HepG2 (cell line): Measurements from ENCODE around the gene SRSF2. TPM values are rescaled to one million over a fixed set of nuclear protein-coding genes. Genes with fewer than 3 reads are reported as not detected.

Experiments
- GZF1 ChIP-seq: sonication (generic); formaldehyde crosslinking; IDR thresholded peaks from 2 replicates; pipeline ENCODE4 v1.5.1; 2020; ENCODE audit warnings: mild to moderate bottlenecking, missing genetic modification reagents
- HNF1A ChIP-seq, 2 experiments: sonication (generic) in 1 of 2; formaldehyde crosslinking in 1 of 2; IDR thresholded peaks; 2 replicates each; pipeline versions ENCODE4 v1.4.0 to v1.6.1; 2016 to 2020; ENCODE audit warnings: borderline replicate concordance in 1 of 2, low read depth in 1 of 2, mild to moderate bottlenecking in 1 of 2, missing genetic modification reagents in 1 of 2
- HOXD1 ChIP-seq: sonication (generic); formaldehyde crosslinking; IDR thresholded peaks from 2 replicates; pipeline ENCODE4 v1.5.0; 2020; ENCODE audit warnings: missing genetic modification reagents
- KDM3A ChIP-seq: IDR thresholded peaks from 2 replicates; pipeline ENCODE4 v1.6.1; 2018; ENCODE audit warnings: low read depth, missing compliant biosample characterization
- NR3C1 ChIP-seq: sonication (generic); formaldehyde crosslinking; IDR thresholded peaks from 2 replicates; pipeline ENCODE4 v1.4.0; 2020; ENCODE audit warnings: missing genetic modification reagents
- PRMT3 ChIP-seq: sonication (generic); formaldehyde crosslinking; IDR thresholded peaks from 2 replicates; pipeline ENCODE4 v1.8.1; 2022; ENCODE audit warnings: low read depth, mild to moderate bottlenecking, moderate library complexity, missing genetic modification reagents, borderline replicate concordance
- ZKSCAN5 ChIP-seq: sonication (generic); formaldehyde crosslinking; IDR thresholded peaks from 2 replicates; pipeline ENCODE4 v1.5.1; 2020; ENCODE audit warnings: mild to moderate bottlenecking, missing genetic modification reagents
- ZNF101 ChIP-seq: sonication (generic); formaldehyde crosslinking; IDR thresholded peaks from 2 replicates; pipeline ENCODE4 v1.4.0; 2020; ENCODE audit warnings: mild to moderate bottlenecking, low read depth, missing genetic modification reagents, borderline replicate concordance
- ZNF121 ChIP-seq: sonication (generic); formaldehyde crosslinking; IDR thresholded peaks from 2 replicates; pipeline ENCODE4 v1.5.0; 2020; ENCODE audit warnings: mild to moderate bottlenecking, missing genetic modification reagents
- ZNF251 ChIP-seq: sonication (generic); formaldehyde crosslinking; IDR thresholded peaks from 2 replicates; pipeline ENCODE4 v1.9.0; 2021; ENCODE audit warnings: mild to moderate bottlenecking, missing genetic modification reagents
- ZNF567 ChIP-seq: sonication (generic); formaldehyde crosslinking; IDR thresholded peaks from 2 replicates; pipeline ENCODE4 v1.8.1; 2023; ENCODE audit warnings: mild to moderate bottlenecking, missing genetic modification reagents, borderline replicate concordance
- ZNF598 ChIP-seq: sonication (generic); formaldehyde crosslinking; IDR thresholded peaks from 2 replicates; pipeline ENCODE4 v1.5.1; 2020; ENCODE audit warnings: mild to moderate bottlenecking, missing genetic modification reagents, borderline replicate concordance
- ZNF652 ChIP-seq: IDR thresholded peaks from 2 replicates; pipeline ENCODE4 v1.6.1; 2016; ENCODE audit warnings: low read depth, borderline replicate concordance
- ZNF772 ChIP-seq: sonication (generic); formaldehyde crosslinking; IDR thresholded peaks from 2 replicates; pipeline ENCODE4 v1.5.0; 2020; ENCODE audit warnings: mild to moderate bottlenecking, missing genetic modification reagents
- ZNF83 ChIP-seq: sonication (generic); formaldehyde crosslinking; IDR thresholded peaks from 2 replicates; pipeline ENCODE4 v1.4.0; 2020; ENCODE audit warnings: missing genetic modification reagents, mild to moderate bottlenecking, borderline replicate concordance
- ZNF839 ChIP-seq: sonication (generic); formaldehyde crosslinking; IDR thresholded peaks from 2 replicates; pipeline ENCODE4 v1.4.0; 2020; ENCODE audit warnings: missing genetic modification reagents, mild to moderate bottlenecking, borderline replicate concordance
- polyA plus RNA-seq, 8 experiments: library from polyadenylated mRNA; depleted of rRNA in 3 of 8; stranded (reverse) in 7 of 8; unstranded in 1 of 8; fragments of >200 nt; fragmentation: Illumina TruSeq in 4 of 8; extraction: Trizol in 4 of 8; gene quantifications; 2 replicates each; pipeline versions ENCODE4 v1.2.1 to v1.2.3, GENCODE V29; 2011 to 2016; ENCODE audit warnings: low read depth in 4 of 8, missing spikeins in 1 of 8, mixed read lengths in 1 of 8; ENCODE audit not compliant: insufficient read depth in 1 of 8
- total RNA-seq, 5 experiments: library from RNA; depleted of rRNA; stranded (reverse); fragments of >200 nt; fragmentation: Illumina TruSeq; extraction: Trizol; gene quantifications; 2 replicates each; pipeline ENCODE4 v1.2.3, GENCODE V29; 2016; ENCODE audit warnings: low read depth in 1 of 5
- TF ChIP-seq, protein P1 (sequence below): IDR thresholded peaks from 2 replicates; pipeline ENCODE4 v1.6.1; 2016; ENCODE audit warnings: control low read depth
- TF ChIP-seq, protein P2 (sequence below): sonication (generic); formaldehyde crosslinking; conservative IDR thresholded peaks from 2 replicates; pipeline ENCODE4 v1.8.0; 2022; ENCODE audit warnings: low read depth, missing genetic modification reagents
- TF ChIP-seq, protein P3 (sequence below): sonication (generic); formaldehyde crosslinking; conservative IDR thresholded peaks from 2 replicates; pipeline ENCODE4 v1.8.0; 2022; ENCODE audit warnings: missing genetic modification reagents

The SRSF2 gene
- total and polyA plus RNA-seq, 2 of the 13 experiments (the other 11 are each of a cell fraction or from before 2014, with no cell fraction given): 306 to 319 TPM

- TF ChIP-seq PRMT3 (no peak), ZNF772 (CRISPR knock-in tag) (peak; percentile 16; the same call in 1 of the 2 replicates), ZNF83 (CRISPR knock-in tag) (0 out of 2 replicates have a peak, but pooled peaks have one; percentile 19), ZNF598 (CRISPR knock-in tag) (no peak), ZNF121 (no peak), ZNF101 (CRISPR knock-in tag) (no peak), NR3C1 (CRISPR knock-in tag) (no peak), ZKSCAN5 (CRISPR knock-in tag) (no peak), HOXD1 (CRISPR knock-in tag) (0 out of 2 replicates have a peak, but pooled peaks have one; percentile 32), ZNF652 (no peak; the same call in 1 of the 2 replicates), ZNF251 (CRISPR knock-in tag) (0 out of 2 replicates have a peak, but pooled peaks have one; percentile 17), GZF1 (CRISPR knock-in tag) (0 out of 2 replicates have a peak, but pooled peaks have one; percentile 38), KDM3A (no peak), ZNF567 (CRISPR knock-in tag) (no peak; the same call in 1 of the 2 replicates), HNF1A (IDR thresholded peaks at IDR 0.05; ENCODE audit: low read depth) (no peak), HNF1A (CRISPR knock-in tag; IDR thresholded peaks at IDR 0.05; ENCODE audit: borderline replicate concordance) (no peak; the same call in 1 of the 2 replicates), ZNF839 (CRISPR knock-in tag) (no peak; the same call in 1 of the 2 replicates)
- TF ChIP-seq, protein P1, sequence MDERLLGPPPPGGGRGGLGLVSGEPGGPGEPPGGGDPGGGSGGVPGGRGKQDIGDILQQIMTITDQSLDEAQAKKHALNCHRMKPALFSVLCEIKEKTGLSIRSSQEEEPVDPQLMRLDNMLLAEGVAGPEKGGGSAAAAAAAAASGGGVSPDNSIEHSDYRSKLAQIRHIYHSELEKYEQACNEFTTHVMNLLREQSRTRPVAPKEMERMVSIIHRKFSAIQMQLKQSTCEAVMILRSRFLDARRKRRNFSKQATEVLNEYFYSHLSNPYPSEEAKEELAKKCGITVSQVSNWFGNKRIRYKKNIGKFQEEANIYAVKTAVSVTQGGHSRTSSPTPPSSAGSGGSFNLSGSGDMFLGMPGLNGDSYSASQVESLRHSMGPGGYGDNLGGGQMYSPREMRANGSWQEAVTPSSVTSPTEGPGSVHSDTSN (CRISPR knock-in tag): no peak
- TF ChIP-seq, protein P2, sequence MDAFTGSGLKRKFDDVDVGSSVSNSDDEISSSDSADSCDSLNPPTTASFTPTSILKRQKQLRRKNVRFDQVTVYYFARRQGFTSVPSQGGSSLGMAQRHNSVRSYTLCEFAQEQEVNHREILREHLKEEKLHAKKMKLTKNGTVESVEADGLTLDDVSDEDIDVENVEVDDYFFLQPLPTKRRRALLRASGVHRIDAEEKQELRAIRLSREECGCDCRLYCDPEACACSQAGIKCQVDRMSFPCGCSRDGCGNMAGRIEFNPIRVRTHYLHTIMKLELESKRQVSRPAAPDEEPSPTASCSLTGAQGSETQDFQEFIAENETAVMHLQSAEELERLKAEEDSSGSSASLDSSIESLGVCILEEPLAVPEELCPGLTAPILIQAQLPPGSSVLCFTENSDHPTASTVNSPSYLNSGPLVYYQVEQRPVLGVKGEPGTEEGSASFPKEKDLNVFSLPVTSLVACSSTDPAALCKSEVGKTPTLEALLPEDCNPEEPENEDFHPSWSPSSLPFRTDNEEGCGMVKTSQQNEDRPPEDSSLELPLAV (CRISPR knock-in tag): peak; percentile 63; the same call in 1 of the 2 replicates
- TF ChIP-seq, protein P3, sequence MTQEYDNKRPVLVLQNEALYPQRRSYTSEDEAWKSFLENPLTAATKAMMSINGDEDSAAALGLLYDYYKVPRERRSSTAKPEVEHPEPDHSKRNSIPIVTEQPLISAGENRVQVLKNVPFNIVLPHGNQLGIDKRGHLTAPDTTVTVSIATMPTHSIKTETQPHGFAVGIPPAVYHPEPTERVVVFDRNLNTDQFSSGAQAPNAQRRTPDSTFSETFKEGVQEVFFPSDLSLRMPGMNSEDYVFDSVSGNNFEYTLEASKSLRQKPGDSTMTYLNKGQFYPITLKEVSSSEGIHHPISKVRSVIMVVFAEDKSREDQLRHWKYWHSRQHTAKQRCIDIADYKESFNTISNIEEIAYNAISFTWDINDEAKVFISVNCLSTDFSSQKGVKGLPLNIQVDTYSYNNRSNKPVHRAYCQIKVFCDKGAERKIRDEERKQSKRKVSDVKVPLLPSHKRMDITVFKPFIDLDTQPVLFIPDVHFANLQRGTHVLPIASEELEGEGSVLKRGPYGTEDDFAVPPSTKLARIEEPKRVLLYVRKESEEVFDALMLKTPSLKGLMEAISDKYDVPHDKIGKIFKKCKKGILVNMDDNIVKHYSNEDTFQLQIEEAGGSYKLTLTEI (CRISPR knock-in tag): no peak
Measured at GRCh38 chr17:76726776-76727718, 10.1 kb downstream of the SRSF2 start, which contains the start of gene METTL23 (continued).
